AG10803 (cell line): ENCODE measurements around the gene ADAMTSL3.

Experiments
- DNase-seq: peaks from one replicate; pipeline ENCODE4 v3.0.0; 2010; ENCODE audit warnings: low read depth
- H3K4me3 ChIP-seq: 2 replicates; pipeline ENCODE4 v1.5.1; 2011; ENCODE audit warnings: mild to moderate bottlenecking, low read length, control low read depth
- CTCF ChIP-seq: conservative IDR thresholded peaks from 2 replicates; pipeline ENCODE4 v1.5.1; 2011; ENCODE audit warnings: mild to moderate bottlenecking, low read length, control low read depth, inconsistent platforms

Gene ADAMTSL3

DNA sequence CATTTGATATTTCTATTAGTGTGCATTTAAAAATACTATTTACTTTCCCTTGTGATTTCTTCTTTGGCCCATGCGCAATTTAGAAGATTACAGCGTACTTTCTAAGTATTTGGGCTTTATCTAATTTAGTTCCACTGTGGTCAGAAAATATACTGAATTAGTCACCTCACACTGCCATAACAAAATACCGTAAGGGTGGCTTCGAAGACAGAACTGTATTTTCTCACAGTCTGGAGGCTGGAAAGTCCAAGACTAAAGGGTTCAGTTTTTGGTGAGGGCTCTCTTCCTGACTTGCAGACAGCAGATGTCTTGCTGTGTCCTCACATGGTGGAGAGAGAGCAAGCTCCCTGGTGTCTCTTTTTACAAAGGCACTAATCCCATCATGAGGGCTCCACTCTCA is 286.2 kb downstream of the ADAMTSL3 start:
- H3K4me3 ChIP-seq = no peak overlapping the region
- DNase-seq = no peak
- no peak for TF ChIP-seq CTCF

GRCh38 chr15:83943043-83943442 is 289.1 kb downstream of the ADAMTSL3 start:
- no peak for DNase-seq
- TF ChIP-seq CTCF = no peak
- H3K4me3 ChIP-seq = no peak overlapping the region

- H3K4me3 ChIP-seq = no peak overlapping the region
- TF ChIP-seq CTCF = no peak
- no peak for DNase-seq
Measured at GRCh38 chr15:83943849-83944404, 290.0 kb downstream of the ADAMTSL3 start.

- TF ChIP-seq CTCF = no peak
- H3K4me3 ChIP-seq = no peak overlapping the region
- no peak for DNase-seq
Measured at GRCh38 chr15:83947156-83947555, 293.2 kb downstream of the ADAMTSL3 start.

- no peak for DNase-seq
- TF ChIP-seq CTCF = no peak
- no peak overlapping the region for H3K4me3 ChIP-seq
Measured at GRCh38 chr15:83954506-83954905, 300.6 kb downstream of the ADAMTSL3 start.

DNA sequence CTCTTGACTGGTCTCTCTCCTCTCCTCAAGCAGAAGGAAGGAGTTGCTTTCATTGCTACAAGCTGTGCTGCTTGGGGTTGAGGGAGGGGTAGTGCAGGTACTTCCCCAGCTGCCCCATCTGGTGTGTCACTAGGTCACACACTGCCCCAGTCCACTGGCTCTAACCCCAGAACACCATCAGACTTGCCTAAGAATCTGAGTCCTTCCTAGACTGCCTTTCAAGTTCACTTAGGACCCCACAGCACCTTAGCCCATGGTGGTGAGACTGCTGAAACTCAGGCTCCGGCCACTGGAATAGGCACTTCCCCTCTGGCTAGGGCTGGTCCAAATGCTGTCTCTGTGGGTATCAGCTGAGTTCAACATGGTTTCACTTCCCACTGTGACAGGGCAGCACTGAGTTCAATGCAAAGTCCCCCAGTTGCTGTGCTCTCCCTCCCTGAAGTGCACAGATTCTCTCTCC is 301.9 kb downstream of the ADAMTSL3 start:
- TF ChIP-seq CTCF = no peak
- DNase-seq = no peak
- no peak overlapping the region for H3K4me3 ChIP-seq

DNA sequence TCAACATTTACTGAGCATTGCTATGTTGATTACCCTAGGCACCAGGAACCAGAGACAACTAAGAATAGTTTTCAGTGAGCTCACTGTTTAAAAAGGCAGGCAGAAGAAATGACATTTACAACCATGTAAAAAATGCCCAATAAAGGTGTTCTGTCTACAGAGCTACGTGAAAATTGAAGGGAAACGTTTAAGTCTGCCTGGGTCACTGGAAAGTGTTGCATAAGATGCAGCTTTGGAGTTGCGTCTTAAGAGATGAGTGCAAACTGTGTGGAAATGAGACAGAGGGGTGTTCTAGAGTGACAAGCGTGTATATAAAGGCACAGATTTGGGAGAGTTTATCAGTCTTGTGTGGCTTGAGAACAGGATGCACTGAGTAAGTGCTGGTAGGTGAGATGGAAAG is 303.0 kb downstream of the ADAMTSL3 start:
- H3K4me3 ChIP-seq = no peak overlapping the region
- DNase-seq = no peak
- no peak for TF ChIP-seq CTCF
